ENCODE measurements around the gene CD300E. TPM values are rescaled to one million over a fixed set of nuclear protein-coding genes. Genes with fewer than 3 reads are reported as not detected.

Gene CD300E
- total RNA-seq, 1 experiment from 2014 or later, result not detected

- no peak overlapping the region for H3K4me3 ChIP-seq (ENCODE audit: low read depth, low read length)
- intact Hi-C loops (cut with micrococcal nuclease; ENCODE audit: unreplicated experiment), result loop anchor here (5.0 to 10.0 kb wide), 2 partner anchors 109 to 226 kb away; no protein-coding TSS in a partner anchor
- no peaks in the 10 kb centered on the region for H3K4me1 ChIP-seq
- Mint-ChIP-seq H3K4me1 (ENCODE audit: low read depth, unreplicated experiment) (no peaks in the 10 kb centered on the region), H3K4me3 (ENCODE audit: unreplicated experiment) (no peak overlapping the region), H3K36me3 (ENCODE audit: insufficient read depth, unreplicated experiment) (no peaks in the 10 kb centered on the region), H3K27me3 (ENCODE audit: insufficient read depth, unreplicated experiment) (peaks cover 41% of the 10 kb centered on the region), H3K9me3 (ENCODE audit: unreplicated experiment) (no peaks in the 10 kb centered on the region), H3K27ac (ENCODE audit: unreplicated experiment) (no peak overlapping the region)
- POLR2A ChIA-PET, result no interaction called here
- H3K27me3 ChIP-seq (replicated peaks; ENCODE audit: control insufficient read depth, insufficient read depth, low read length), result peaks cover 1% of the 10 kb centered on the region
- no peak for TF ChIP-seq CTCF (IDR thresholded peaks at IDR 0.05; ENCODE audit: insufficient read depth in 1 of 2, low read depth in 1 of 2, low read length in 1 of 2, severe bottlenecking in 1 of 2, unreplicated experiment in 1 of 2)
- BruUV-seq (replicated peaks), result no TSS peak
- no peak for DNase-seq
- no peaks in the 10 kb centered on the region for H3K36me3 ChIP-seq (ENCODE audit: control insufficient read depth, insufficient read depth, low read length)
- H3K9me3 ChIP-seq, result no peaks in the 10 kb centered on the region
- CTCF ChIA-PET, result interaction anchor here (0.6 to 2.0 kb wide), 3 partner anchors 37 to 481 kb away, joined by 3 to 5 read pairs (median 3); no protein-coding TSS in a partner anchor
Measured at GRCh38 chr17:74603746-74604145, 19.8 kb downstream of the CD300E start.

- Histone ChIP-seq H3K36me3 (ENCODE audit: control insufficient read depth, insufficient read depth, low read length) (no peaks in the 10 kb centered on the region), H3K9me3 (no peaks in the 10 kb centered on the region), H3K4me1 (no peaks in the 10 kb centered on the region), H3K27me3 (replicated peaks; ENCODE audit: control insufficient read depth, insufficient read depth, low read length) (peaks cover 1% of the 10 kb centered on the region), H3K4me3 (ENCODE audit: low read depth, low read length) (no peak overlapping the region)
- DNase-seq, result no peak
- no TSS peak for BruUV-seq (replicated peaks)
- no peak overlapping the region for H3K4me3 Mint-ChIP-seq (ENCODE audit: unreplicated experiment)
- H3K9me3 Mint-ChIP-seq (ENCODE audit: unreplicated experiment), result no peaks in the 10 kb centered on the region
- no peak overlapping the region for H3K27ac Mint-ChIP-seq (ENCODE audit: unreplicated experiment)
- peaks cover 45% of the 10 kb centered on the region for H3K27me3 Mint-ChIP-seq (ENCODE audit: insufficient read depth, unreplicated experiment)
- no peaks in the 10 kb centered on the region for H3K4me1 Mint-ChIP-seq (ENCODE audit: low read depth, unreplicated experiment)
- intact Hi-C loops (cut with micrococcal nuclease; ENCODE audit: unreplicated experiment), result loop anchor here (5.0 to 10.0 kb wide), 2 partner anchors 108 to 226 kb away; no protein-coding TSS in a partner anchor
- POLR2A ChIA-PET, result no interaction called here
- CTCF ChIA-PET, result interaction anchor here (0.6 to 2.0 kb wide), 3 partner anchors 37 to 480 kb away, joined by 3 to 5 read pairs (median 3); no protein-coding TSS in a partner anchor
- no peak for TF ChIP-seq CTCF (IDR thresholded peaks at IDR 0.05; ENCODE audit: insufficient read depth in 1 of 2, low read depth in 1 of 2, low read length in 1 of 2, severe bottlenecking in 1 of 2, unreplicated experiment in 1 of 2)
- no peaks in the 10 kb centered on the region for H3K36me3 Mint-ChIP-seq (ENCODE audit: insufficient read depth, unreplicated experiment)
Measured at GRCh38 chr17:74603037-74603635, 20.4 kb downstream of the CD300E start.

GRCh38 chr17:74601944-74602572, 21.5 kb downstream of the CD300E start:
- no peaks in the 10 kb centered on the region for H3K4me1 ChIP-seq
- CTCF ChIA-PET, result interaction anchor here (0.6 to 2.0 kb wide), 2 partner anchors 36 to 55 kb away, joined by 4 to 5 read pairs; no protein-coding TSS in a partner anchor
- intact Hi-C loops (cut with micrococcal nuclease; ENCODE audit: unreplicated experiment), result loop anchor here (5.0 to 10.0 kb wide), 2 partner anchors 107 to 225 kb away; no protein-coding TSS in a partner anchor
- no peaks in the 10 kb centered on the region for H3K36me3 ChIP-seq (ENCODE audit: control insufficient read depth, insufficient read depth, low read length)
- no peaks in the 10 kb centered on the region for H3K36me3 Mint-ChIP-seq (ENCODE audit: insufficient read depth, unreplicated experiment)
- H3K4me3 ChIP-seq (ENCODE audit: low read depth, low read length), result no peak overlapping the region
- peak; percentile 81 for TF ChIP-seq CTCF (IDR thresholded peaks at IDR 0.05; ENCODE audit: insufficient read depth in 1 of 2, low read depth in 1 of 2, low read length in 1 of 2, severe bottlenecking in 1 of 2, unreplicated experiment in 1 of 2)
- H3K27me3 Mint-ChIP-seq (ENCODE audit: insufficient read depth, unreplicated experiment), result peaks cover 44% of the 10 kb centered on the region
- H3K27ac Mint-ChIP-seq (ENCODE audit: unreplicated experiment), result no peak overlapping the region
- no peak overlapping the region for H3K4me3 Mint-ChIP-seq (ENCODE audit: unreplicated experiment)
- H3K27me3 ChIP-seq (replicated peaks; ENCODE audit: control insufficient read depth, insufficient read depth, low read length), result peaks cover 1% of the 10 kb centered on the region
- POLR2A ChIA-PET, result no interaction called here
- BruUV-seq (replicated peaks), result no TSS peak
- H3K9me3 Mint-ChIP-seq (ENCODE audit: unreplicated experiment), result no peaks in the 10 kb centered on the region
- H3K9me3 ChIP-seq, result no peaks in the 10 kb centered on the region
- DNase-seq, result peak; percentile 55 to 59
- H3K4me1 Mint-ChIP-seq (ENCODE audit: low read depth, unreplicated experiment), result no peaks in the 10 kb centered on the region

Measured in Caco-2 (cell line).